Ascending aorta (tissue), 2 donors: Measurements from ENCODE around the gene TIGIT. TPM values are rescaled to one million over a fixed set of nuclear protein-coding genes. Genes with fewer than 3 reads are reported as not detected.

Source experiments
- DNase-seq, 2 donors: peaks; one replicate each; pipeline ENCODE4 v3.0.0-alpha.2; 2019; ENCODE audit warnings: low spot score in 2 of 2
- H3K27ac ChIP-seq, 2 donors: fragments of 200-600 bp; sonication (generic); one replicate each; pipeline ENCODE4 v1.5.1; 2016 to 2017; ENCODE audit warnings: mild to moderate bottlenecking in 1 of 2
- H3K27me3 ChIP-seq: fragments of 200-600 bp; sonication (generic); one replicate; pipeline ENCODE4 v1.5.1; 2017
- H3K36me3 ChIP-seq, 2 donors: fragments of 200-600 bp; sonication (generic); one replicate each; pipeline ENCODE4 v1.5.1; 2016
- H3K4me1 ChIP-seq, 2 donors: fragments of 200-600 bp; sonication (generic); one replicate each; pipeline ENCODE4 v1.5.1; 2016 to 2017; ENCODE audit warnings: mild to moderate bottlenecking in 1 of 2
- H3K4me3 ChIP-seq, 2 donors: fragments of 200-600 bp; sonication (generic); one replicate each; pipeline ENCODE4 v1.5.1; 2016 to 2017; ENCODE audit warnings: mild to moderate bottlenecking in 1 of 2
- H3K9me3 ChIP-seq, 2 donors: fragments of 200-600 bp; sonication (generic); one replicate each; pipeline ENCODE4 v1.5.1; 2016
- CTCF ChIP-seq, 3 experiments: fragments of 200-600 bp in 2 of 3; fragments of 450-650 bp in 1 of 3; sonication (generic) in 2 of 3; IDR thresholded peaks; one replicate each; pipeline ENCODE4 v1.5.1; 2016 to 2019; ENCODE audit warnings: antibody characterized with exemption in 3 of 3, mild to moderate bottlenecking in 1 of 3, moderate library complexity in 1 of 3
- intact Hi-C: fragments of 100-400 bp; cut with DNase I; formaldehyde crosslinking; loops from one replicate; pipeline ENCODE4 v1.15.1; 2023
- total RNA-seq: library from RNA; depleted of rRNA; stranded (reverse); fragments of >200 nt; gene quantifications from one replicate; pipeline ENCODE4 v1.1.0, GENCODE V29; 2016

TIGIT gene
- total RNA-seq, 1 donor from 2014 or later: not detected

GRCh38 chr3:114323546-114324254 lies 29.9 kb downstream of the TIGIT start:
- no peak for DNase-seq
- TF ChIP-seq CTCF (IDR thresholded peaks at IDR 0.05): no peak

GRCh38 chr3:114327665-114328064 lies 33.8 kb downstream of the TIGIT start:
- Histone ChIP-seq H3K4me1 (no peaks in the 10 kb centered on the region), H3K9me3 (no peaks in the 10 kb centered on the region), H3K36me3 (no peaks in the 10 kb centered on the region), H3K4me3 (no peak overlapping the region), H3K27ac (no peak overlapping the region), H3K27me3 (no peaks in the 10 kb centered on the region)
- intact Hi-C loops: no loop called here
- DNase-seq: no peak
- TF ChIP-seq CTCF (IDR thresholded peaks at IDR 0.05): no peak

More at GRCh38 chr3:114323546-114324254, 29.9 kb downstream of the TIGIT start:
- Histone ChIP-seq H3K27me3 (no peaks in the 10 kb centered on the region), H3K4me3 (no peak overlapping the region), H3K27ac (no peak overlapping the region), H3K36me3 (no peaks in the 10 kb centered on the region), H3K4me1 (no peaks in the 10 kb centered on the region), H3K9me3 (no peaks in the 10 kb centered on the region)
- intact Hi-C loops: no loop called here

- TF ChIP-seq CTCF (IDR thresholded peaks at IDR 0.05): no peak
- no peak overlapping the region for H3K4me3 ChIP-seq
- no peaks in the 10 kb centered on the region for H3K4me1 ChIP-seq
- H3K27ac ChIP-seq: no peak overlapping the region
- H3K9me3 ChIP-seq: no peaks in the 10 kb centered on the region
- no peak for DNase-seq
- no peaks in the 10 kb centered on the region for H3K27me3 ChIP-seq
- H3K36me3 ChIP-seq: no peaks in the 10 kb centered on the region
- intact Hi-C loops: no loop called here
Observed at GRCh38 chr3:114328345-114328744, 34.5 kb downstream of the TIGIT start.

GRCh38 chr3:114329823-114330222 lies 36.0 kb downstream of the TIGIT start:
- no peaks in the 10 kb centered on the region for H3K27me3 ChIP-seq
- H3K4me1 ChIP-seq: no peaks in the 10 kb centered on the region
- intact Hi-C loops: no loop called here
- no peak overlapping the region for H3K27ac ChIP-seq
- no peak overlapping the region for H3K4me3 ChIP-seq
- no peaks in the 10 kb centered on the region for H3K9me3 ChIP-seq
- TF ChIP-seq CTCF (IDR thresholded peaks at IDR 0.05): no peak
- no peak for DNase-seq
- H3K36me3 ChIP-seq: no peaks in the 10 kb centered on the region

- Histone ChIP-seq H3K9me3 (no peaks in the 10 kb centered on the region), H3K4me3 (no peak overlapping the region), H3K4me1 (no peaks in the 10 kb centered on the region), H3K27ac (no peak overlapping the region), H3K36me3 (no peaks in the 10 kb centered on the region), H3K27me3 (no peaks in the 10 kb centered on the region)
- no peak for DNase-seq
- no peak for TF ChIP-seq CTCF (IDR thresholded peaks at IDR 0.05)
- intact Hi-C loops: no loop called here
Observed at GRCh38 chr3:114331007-114331406, 37.2 kb downstream of the TIGIT start.

- TF ChIP-seq CTCF (IDR thresholded peaks at IDR 0.05): no peak
Observed at GRCh38 chr3:114331710-114332109, 37.9 kb downstream of the TIGIT start.

More at GRCh38 chr3:114331710-114332109, 37.9 kb downstream of the TIGIT start:
- Histone ChIP-seq H3K36me3 (no peaks in the 10 kb centered on the region), H3K4me3 (no peak overlapping the region), H3K4me1 (no peaks in the 10 kb centered on the region), H3K27ac (no peak overlapping the region), H3K9me3 (no peaks in the 10 kb centered on the region), H3K27me3 (no peaks in the 10 kb centered on the region)
- intact Hi-C loops: no loop called here
- DNase-seq: no peak
